Measurements from ENCODE around the gene KRT33B.

Gene KRT33B

DNA sequence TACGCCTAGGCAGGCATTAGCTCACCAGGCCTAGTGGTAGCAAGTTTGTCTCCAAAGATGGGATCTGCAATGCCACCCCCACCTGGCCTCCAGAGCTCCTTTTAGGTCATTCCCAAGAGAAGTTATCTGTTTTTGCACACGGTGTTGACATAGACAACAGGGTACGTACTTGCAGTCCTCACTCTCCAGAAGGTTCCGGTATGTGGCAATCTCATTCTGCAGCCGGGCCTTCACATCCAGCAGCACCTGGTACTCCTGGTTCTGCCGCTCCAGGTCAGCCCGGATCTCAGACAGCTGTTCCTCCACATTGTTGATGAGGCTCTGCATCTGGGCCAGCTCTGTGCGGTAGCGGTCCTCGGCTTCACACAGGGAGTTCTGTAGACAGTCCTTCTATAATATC is 37.6 kb upstream of the KRT33B start:
- H3K9me3 ChIP-seq (ENCODE audit: severe bottlenecking): no peaks in the 10 kb centered on the region
- TF ChIP-seq, protein P1, sequence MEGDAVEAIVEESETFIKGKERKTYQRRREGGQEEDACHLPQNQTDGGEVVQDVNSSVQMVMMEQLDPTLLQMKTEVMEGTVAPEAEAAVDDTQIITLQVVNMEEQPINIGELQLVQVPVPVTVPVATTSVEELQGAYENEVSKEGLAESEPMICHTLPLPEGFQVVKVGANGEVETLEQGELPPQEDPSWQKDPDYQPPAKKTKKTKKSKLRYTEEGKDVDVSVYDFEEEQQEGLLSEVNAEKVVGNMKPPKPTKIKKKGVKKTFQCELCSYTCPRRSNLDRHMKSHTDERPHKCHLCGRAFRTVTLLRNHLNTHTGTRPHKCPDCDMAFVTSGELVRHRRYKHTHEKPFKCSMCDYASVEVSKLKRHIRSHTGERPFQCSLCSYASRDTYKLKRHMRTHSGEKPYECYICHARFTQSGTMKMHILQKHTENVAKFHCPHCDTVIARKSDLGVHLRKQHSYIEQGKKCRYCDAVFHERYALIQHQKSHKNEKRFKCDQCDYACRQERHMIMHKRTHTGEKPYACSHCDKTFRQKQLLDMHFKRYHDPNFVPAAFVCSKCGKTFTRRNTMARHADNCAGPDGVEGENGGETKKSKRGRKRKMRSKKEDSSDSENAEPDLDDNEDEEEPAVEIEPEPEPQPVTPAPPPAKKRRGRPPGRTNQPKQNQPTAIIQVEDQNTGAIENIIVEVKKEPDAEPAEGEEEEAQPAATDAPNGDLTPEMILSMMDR (IDR thresholded peaks at IDR 0.05; ENCODE audit: poor library complexity, severe bottlenecking): no peak
- DNase-seq (ENCODE audit: low spot score): no peak
- no peak overlapping the region for H3K27ac ChIP-seq (ENCODE audit: poor library complexity, severe bottlenecking)
- H3K4me3 ChIP-seq (ENCODE audit: severe bottlenecking): no peak overlapping the region
- H3K27me3 ChIP-seq (ENCODE audit: insufficient read depth, poor library complexity, severe bottlenecking): no peaks in the 10 kb centered on the region
- H3K4me1 ChIP-seq (ENCODE audit: insufficient read depth, poor library complexity, severe bottlenecking): peaks cover 17% of the 10 kb centered on the region
- H3K36me3 ChIP-seq (ENCODE audit: low read depth): no peaks in the 10 kb centered on the region
- ATAC-seq (ENCODE audit: low read depth): no peak

DNA sequence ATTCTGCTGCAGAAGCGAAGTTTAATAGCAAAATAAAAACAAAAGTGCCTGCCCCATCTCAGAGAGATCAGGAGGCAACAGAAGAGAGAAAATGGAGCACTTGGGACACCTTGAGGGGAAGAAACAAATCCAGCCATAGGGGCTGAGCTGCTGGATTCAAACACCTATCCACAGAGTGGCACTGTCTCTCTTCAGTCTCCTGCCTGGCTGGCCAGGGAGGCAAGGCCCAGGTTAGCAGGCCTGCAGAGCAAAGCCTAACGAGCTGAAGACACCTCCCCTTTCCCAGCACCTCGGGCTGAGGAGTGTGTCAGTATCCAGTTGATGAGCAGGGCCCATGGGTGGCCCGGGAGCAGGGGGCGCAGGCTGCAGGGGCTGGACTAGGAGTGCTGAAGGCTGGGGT is 36.6 kb upstream of the KRT33B start:
- Histone ChIP-seq H3K36me3 (ENCODE audit: low read depth) (no peaks in the 10 kb centered on the region), H3K27ac (ENCODE audit: poor library complexity, severe bottlenecking) (no peak overlapping the region), H3K27me3 (ENCODE audit: insufficient read depth, poor library complexity, severe bottlenecking) (no peaks in the 10 kb centered on the region), H3K4me3 (ENCODE audit: severe bottlenecking) (no peak overlapping the region), H3K4me1 (ENCODE audit: insufficient read depth, poor library complexity, severe bottlenecking) (peaks cover 17% of the 10 kb centered on the region), H3K9me3 (ENCODE audit: severe bottlenecking) (no peaks in the 10 kb centered on the region)
- DNase-seq (ENCODE audit: low spot score): no peak
- TF ChIP-seq, protein P1 (IDR thresholded peaks at IDR 0.05; ENCODE audit: poor library complexity, severe bottlenecking): peak; percentile 44
- peak; percentile 31; the same call in 1 of the 3 replicates for ATAC-seq (ENCODE audit: low read depth)

DNA sequence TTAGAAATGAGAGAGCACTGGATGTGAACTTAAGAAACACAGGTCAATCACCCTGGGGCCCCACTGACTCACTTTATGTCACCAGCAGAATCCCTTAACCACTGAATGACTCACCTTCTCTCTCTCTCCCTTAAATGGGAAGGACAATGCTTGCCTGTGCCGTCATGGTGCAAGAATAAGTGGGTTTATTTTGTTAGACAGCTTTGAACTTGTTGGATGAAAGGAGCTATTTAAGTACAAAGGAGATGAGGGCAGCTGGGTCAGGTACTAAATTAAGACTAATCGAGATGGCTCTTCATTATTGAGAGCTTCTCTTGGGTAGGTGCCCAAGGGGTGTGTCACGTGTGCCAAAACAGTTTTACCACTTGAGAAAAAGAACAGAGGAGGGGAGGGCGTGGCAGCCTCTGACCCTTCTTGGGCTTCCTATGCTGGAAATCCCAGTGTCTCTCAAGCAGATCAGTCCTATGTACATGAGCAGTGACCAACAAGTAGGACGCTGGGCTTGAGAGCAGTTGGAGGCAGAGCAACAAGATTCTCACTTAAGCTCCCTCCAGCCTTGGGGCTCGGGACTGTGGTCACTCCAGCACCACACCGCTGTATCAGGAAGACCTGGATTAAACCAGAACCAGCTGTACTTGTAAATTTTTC is 34.5 kb upstream of the KRT33B start:
- Histone ChIP-seq H3K36me3 (ENCODE audit: low read depth) (no peaks in the 10 kb centered on the region), H3K27me3 (ENCODE audit: insufficient read depth, poor library complexity, severe bottlenecking) (no peaks in the 10 kb centered on the region), H3K4me3 (ENCODE audit: severe bottlenecking) (no peak overlapping the region), H3K27ac (ENCODE audit: poor library complexity, severe bottlenecking) (peak overlapping the region; percentile 28), H3K9me3 (ENCODE audit: severe bottlenecking) (no peaks in the 10 kb centered on the region), H3K4me1 (ENCODE audit: insufficient read depth, poor library complexity, severe bottlenecking) (peaks cover 17% of the 10 kb centered on the region)
- DNase-seq (ENCODE audit: low spot score): peak; percentile 88
- TF ChIP-seq, protein P1 (IDR thresholded peaks at IDR 0.05; ENCODE audit: poor library complexity, severe bottlenecking): no peak
- ATAC-seq (ENCODE audit: low read depth): peak; percentile 84

DNA sequence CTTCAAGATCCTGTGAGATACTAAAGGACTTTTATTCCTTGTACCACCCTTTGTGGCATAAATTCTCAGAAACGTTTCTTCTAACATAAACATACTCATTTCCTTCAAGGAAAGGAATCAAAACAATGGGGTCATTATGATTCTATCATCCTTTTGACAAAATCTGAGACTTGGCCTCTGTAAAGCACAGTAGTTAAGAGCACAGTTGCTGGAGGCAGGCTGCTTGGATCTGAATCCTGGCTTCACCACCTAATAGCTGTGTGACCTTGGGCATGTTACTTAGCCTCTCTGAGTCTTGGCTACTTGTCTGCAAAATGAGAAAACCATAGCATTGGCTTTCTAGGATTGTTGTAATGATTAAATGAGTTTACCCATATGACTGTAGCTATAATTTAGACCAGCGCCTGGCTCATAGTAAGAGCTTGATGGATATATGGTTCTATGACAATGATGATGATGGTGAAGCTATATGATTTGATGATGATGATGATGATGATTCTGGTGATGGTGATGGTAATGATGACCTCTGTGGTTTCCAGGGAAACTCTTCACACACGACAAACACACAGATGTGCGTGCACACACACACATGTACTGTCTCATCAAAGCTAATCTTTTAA is 33.9 kb upstream of the KRT33B start:
- Histone ChIP-seq H3K27ac (ENCODE audit: poor library complexity, severe bottlenecking) (no peak overlapping the region), H3K4me3 (ENCODE audit: severe bottlenecking) (no peak overlapping the region), H3K9me3 (ENCODE audit: severe bottlenecking) (no peaks in the 10 kb centered on the region), H3K4me1 (ENCODE audit: insufficient read depth, poor library complexity, severe bottlenecking) (peaks cover 17% of the 10 kb centered on the region), H3K36me3 (ENCODE audit: low read depth) (no peaks in the 10 kb centered on the region), H3K27me3 (ENCODE audit: insufficient read depth, poor library complexity, severe bottlenecking) (no peaks in the 10 kb centered on the region)
- TF ChIP-seq, protein P1 (IDR thresholded peaks at IDR 0.05; ENCODE audit: poor library complexity, severe bottlenecking): no peak
- ATAC-seq (ENCODE audit: low read depth): no peak
- DNase-seq (ENCODE audit: low spot score): no peak

DNA sequence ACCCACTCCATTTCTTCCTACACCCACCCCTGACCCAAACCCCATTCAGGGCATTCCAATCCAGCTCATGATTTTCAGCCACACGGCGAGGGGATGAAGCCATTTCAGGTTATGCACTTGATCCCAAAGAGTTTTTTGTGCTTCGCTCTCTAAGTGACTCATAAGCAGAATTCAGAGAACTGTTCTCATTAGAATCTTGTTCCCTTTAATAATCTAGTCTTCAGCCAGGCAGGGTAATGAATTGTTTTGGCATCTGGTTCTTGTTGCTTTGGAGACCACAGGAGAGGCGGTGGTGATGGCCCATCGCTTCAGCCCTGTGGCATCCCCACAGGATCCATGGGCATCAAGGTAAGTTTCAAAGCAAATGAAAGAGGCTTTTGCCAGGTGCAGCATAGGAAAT is 32.5 kb upstream of the KRT33B start:
- no peaks in the 10 kb centered on the region for H3K27me3 ChIP-seq (ENCODE audit: insufficient read depth, poor library complexity, severe bottlenecking)
- TF ChIP-seq, protein P1 (IDR thresholded peaks at IDR 0.05; ENCODE audit: poor library complexity, severe bottlenecking): no peak
- H3K4me1 ChIP-seq (ENCODE audit: insufficient read depth, poor library complexity, severe bottlenecking): peaks cover 17% of the 10 kb centered on the region
- H3K9me3 ChIP-seq (ENCODE audit: severe bottlenecking): no peaks in the 10 kb centered on the region
- no peaks in the 10 kb centered on the region for H3K36me3 ChIP-seq (ENCODE audit: low read depth)
- no peak overlapping the region for H3K4me3 ChIP-seq (ENCODE audit: severe bottlenecking)
- ATAC-seq (ENCODE audit: low read depth) (no peak), DNase-seq (ENCODE audit: low spot score) (no peak)
- H3K27ac ChIP-seq (ENCODE audit: poor library complexity, severe bottlenecking): no peak overlapping the region

Measured in RWPE2 (cell line).